IMR-90 (cell line): ENCODE results near the gene ABHD18. TPM values are rescaled to one million over a fixed set of nuclear protein-coding genes. Genes with fewer than 3 reads are reported as not detected.

Source experiments
- ATAC-seq: fragments of 200-7000 bp; cut with Tn5 transposase; 2 replicates; pipeline ENCODE4 v1.9.1; 2020; ENCODE audit warnings: low read depth, mild to moderate bottlenecking, moderate library complexity
- BruUV-seq: library from RNA; stranded (reverse); fragments of 400-500 nt; replicated peaks from 2 replicates; lab custom pipeline; 2021; lab: Mats Ljungman, UMichigan
- CTCF ChIA-PET: fragments of 300-600 bp; formaldehyde crosslinking; extraction: SDS; loops from one replicate; lab custom pipeline; 2021; ENCODE audit warnings: antibody characterized with exemption; lab: Yijun Ruan, JAX
- POLR2A ChIA-PET: fragments of 300-600 bp; sonication (Branson Sonifier 250); formaldehyde crosslinking; loops from one replicate; lab custom pipeline; 2022; ENCODE audit warnings: antibody characterized with exemption; ENCODE audit not compliant: unreplicated experiment; lab: Charles Lee
- DNase-seq: peaks from one replicate; pipeline ENCODE4 v3.0.0; 2013
- H2AFZ ChIP-seq: replicated peaks from 2 replicates; pipeline ENCODE3; 2013; ENCODE audit warnings: low read length, mild to moderate bottlenecking; ENCODE audit not compliant: poor library complexity
- H2AK5ac ChIP-seq: 2 replicates; pipeline ENCODE4 v1.6.1; 2013; ENCODE audit warnings: low read depth, low read length, inconsistent platforms
- H2AK9ac ChIP-seq: replicated peaks from 2 replicates; pipeline ENCODE3; 2013; ENCODE audit warnings: mild to moderate bottlenecking, low read depth, low read length, moderate library complexity; ENCODE audit not compliant: poor library complexity
- H2BK120ac ChIP-seq: 2 replicates; pipeline ENCODE4 v1.6.1; 2013; ENCODE audit warnings: low read depth, low read length, inconsistent platforms
- H2BK15ac ChIP-seq: 3 replicates; pipeline ENCODE4 v1.6.1; 2013; ENCODE audit warnings: low read depth, low read length, inconsistent platforms
- H2BK20ac ChIP-seq: 2 replicates; pipeline ENCODE4 v1.6.1; 2013; ENCODE audit warnings: low read depth, mild to moderate bottlenecking, inconsistent platforms, low read length, moderate library complexity
- H2BK5ac ChIP-seq: 2 replicates; pipeline ENCODE4 v1.6.1; 2013; ENCODE audit warnings: mild to moderate bottlenecking, low read depth, low read length, inconsistent platforms; ENCODE audit not compliant: poor library complexity, severe bottlenecking
- H3K14ac ChIP-seq: replicated peaks from 2 replicates; pipeline ENCODE4 v1.6.1; 2013; ENCODE audit warnings: low read depth, low read length, inconsistent platforms
- H3K18ac ChIP-seq: 2 replicates; pipeline ENCODE4 v1.6.1; 2013; ENCODE audit warnings: low read depth, low read length, control low read depth
- H3K23ac ChIP-seq: 2 replicates; pipeline ENCODE4 v1.6.1; 2013; ENCODE audit warnings: low read depth, low read length, inconsistent platforms
- H3K27ac ChIP-seq: 2 replicates; pipeline ENCODE4 v1.5.1; 2013; ENCODE audit warnings: mild to moderate bottlenecking, control low read depth, low read length; ENCODE audit not compliant: insufficient read depth
- H3K27me3 ChIP-seq: 2 replicates; pipeline ENCODE4 v1.6.1; 2013; ENCODE audit warnings: low read length; ENCODE audit not compliant: control insufficient read depth, insufficient read depth
- H3K36me3 ChIP-seq: 2 replicates; pipeline ENCODE4 v1.6.1; 2013; ENCODE audit warnings: low read length, mixed read lengths; ENCODE audit not compliant: control insufficient read depth, insufficient read depth
- H3K4ac ChIP-seq: 2 replicates; pipeline ENCODE4 v1.6.1; 2013; ENCODE audit warnings: low read depth, low read length, inconsistent platforms
- H3K4me1 ChIP-seq: 2 replicates; pipeline ENCODE4 v1.6.1; 2013; ENCODE audit warnings: low read length, mixed read lengths; ENCODE audit not compliant: control insufficient read depth, insufficient read depth
- H3K4me2 ChIP-seq: 2 replicates; pipeline ENCODE4 v1.6.1; 2013; ENCODE audit warnings: low read depth, mild to moderate bottlenecking, control low read depth, low read length, moderate library complexity
- H3K4me3 ChIP-seq: 2 replicates; pipeline ENCODE4 v1.5.1; 2013; ENCODE audit warnings: low read depth, mild to moderate bottlenecking, control low read depth, low read length, moderate library complexity; ENCODE audit not compliant: insufficient read depth
- H3K56ac ChIP-seq: 2 replicates; pipeline ENCODE4 v1.6.1; 2013; ENCODE audit warnings: low read length, inconsistent platforms; ENCODE audit not compliant: insufficient read depth; ENCODE audit errors: extremely low read depth
- H3K79me1 ChIP-seq, 2 experiments: 2 replicates each; pipeline ENCODE4 v1.6.1; 2013; ENCODE audit warnings: low read length in 2 of 2, inconsistent platforms in 1 of 2, low read depth in 1 of 2
- H3K9ac ChIP-seq: 2 replicates; pipeline ENCODE4 v1.6.1; 2013; ENCODE audit warnings: low read depth, low read length, control low read depth
- H3K9me1 ChIP-seq: 2 replicates; pipeline ENCODE4 v1.6.1; 2013; ENCODE audit warnings: low read length, inconsistent platforms; ENCODE audit not compliant: insufficient read depth
- H3K9me3 ChIP-seq: 2 replicates; pipeline ENCODE4 v1.6.1; 2013; ENCODE audit warnings: low read length; ENCODE audit not compliant: control insufficient read depth, insufficient read depth
- H4K20me1 ChIP-seq: 2 replicates; pipeline ENCODE4 v1.6.1; 2013; ENCODE audit warnings: low read length, inconsistent platforms; ENCODE audit not compliant: insufficient read depth
- H4K5ac ChIP-seq: 2 replicates; pipeline ENCODE4 v1.6.1; 2013; ENCODE audit warnings: mild to moderate bottlenecking, low read depth, low read length, control low read depth
- H4K8ac ChIP-seq, 2 experiments: 2 replicates each; pipeline ENCODE4 v1.6.1; 2013; ENCODE audit warnings: low read depth in 2 of 2, low read length in 2 of 2, control low read depth in 1 of 2, inconsistent platforms in 1 of 2
- H4K91ac ChIP-seq: 2 replicates; pipeline ENCODE4 v1.6.1; 2013; ENCODE audit warnings: low read depth, low read length, inconsistent platforms; ENCODE audit not compliant: insufficient read depth
- BHLHE40 ChIP-seq: fragments of 150-350 bp; IDR thresholded peaks from 2 replicates; pipeline ENCODE4 v1.6.1; 2016; ENCODE audit warnings: mild to moderate bottlenecking, low read depth, low read length
- CEBPB ChIP-seq: IDR thresholded peaks from 2 replicates; pipeline ENCODE4 v1.6.1; 2012; ENCODE audit warnings: low read depth, low read length, improper control_type of control experiment
- FOS ChIP-seq: fragments of 150-350 bp; IDR thresholded peaks from 2 replicates; pipeline ENCODE4 v1.6.1; 2016; ENCODE audit warnings: low read depth, low read length
- POLR2A ChIP-seq: IDR thresholded peaks from 2 replicates; pipeline ENCODE4 v1.6.1; 2012; ENCODE audit warnings: mild to moderate bottlenecking, low read depth, low read length
- WGBS, 2 experiments: methylation state at CpG; one replicate each; pipeline versions ENCODE4 v1.1.5 to v1.1.7; 2013; ENCODE audit warnings: missing lambda C conversion rate in 2 of 2; ENCODE audit not compliant: insufficient read length in 1 of 2; ENCODE audit errors: extremely low coverage in 2 of 2; 5-methylcytosine and 5-hydroxymethylcytosine counted together
- dilution Hi-C: fragments of 300-500 bp; cut with HindIII; formaldehyde crosslinking; loops from one replicate; pipeline ENCODE4 v1.14.3; 2018; ENCODE audit warnings: low sequenced_read_pairs; ENCODE audit not compliant: unreplicated experiment
- in situ Hi-C: fragments of 300-500 bp; cut with MboI; formaldehyde crosslinking; loops from 3 replicates; pipeline ENCODE4 v1.14.3; 2019; ENCODE audit warnings: low sequenced_read_pairs, inconsistent platforms, mixed read lengths
- intact Hi-C: fragments of 100-400 bp; cut with micrococcal nuclease; formaldehyde crosslinking; loops from 2 replicates; pipeline ENCODE4 v1.10.0; 2022
- polyA plus RNA-seq, 3 experiments: library from polyadenylated mRNA; depleted of rRNA; stranded (reverse); fragments of >200 nt; gene quantifications; 2 replicates each; pipeline ENCODE4 v1.2.3, GENCODE V29; 2012; ENCODE audit warnings: low replicate concordance in 1 of 3
- total RNA-seq: library from RNA; depleted of rRNA; stranded (reverse); fragments of >200 nt; gene quantifications from 2 replicates; pipeline ENCODE4 v1.2.3, GENCODE V29; 2012

ABHD18 gene
- total and polyA plus RNA-seq, 2 of the 4 experiments (the other 2 are of a cell fraction): 2.4 to 4.3 TPM

GRCh38 chr4:127975121-127975770, 10.0 kb downstream of the ABHD18 start:
- no CpG with 5 or more reads among the region's 2 CpGs for WGBS, 2 experiments
- H3K9ac ChIP-seq: no peak overlapping the region
- in situ Hi-C loops: no loop called here
- no peak overlapping the region for H2AFZ ChIP-seq
- H2BK15ac ChIP-seq: no peak overlapping the region
- BruUV-seq: no TSS peak
- H3K56ac ChIP-seq: no peak overlapping the region
- no peak overlapping the region for H3K14ac ChIP-seq
- DNase-seq (peak; percentile 82), ATAC-seq (peak; percentile 88)
- no peak overlapping the region for H2AK9ac ChIP-seq
- H3K4ac ChIP-seq: no peak overlapping the region
- no peak overlapping the region for H4K5ac ChIP-seq
- POLR2A ChIA-PET: no interaction called here
- intact Hi-C loops: no loop called here
- no peak overlapping the region for H2BK20ac ChIP-seq
- no peak overlapping the region for H4K91ac ChIP-seq
- no peak overlapping the region for H2BK120ac ChIP-seq
- no peak overlapping the region for H2AK5ac ChIP-seq
- H3K36me3 ChIP-seq: peaks cover 10% of the 10 kb centered on the region
- no peak overlapping the region for H3K27ac ChIP-seq
- no peaks in the 10 kb centered on the region; the same call in 1 of the 2 replicates for H4K20me1 ChIP-seq
- H3K79me1 ChIP-seq: peaks cover 18 to 32% of the 10 kb centered on the region in 2 experiments
- TF ChIP-seq BHLHE40 (peak; percentile 47), FOS (no peak), CEBPB (peak; percentile 96), POLR2A (no peak)
- no peaks in the 10 kb centered on the region for H3K4me1 ChIP-seq
- dilution Hi-C loops: no loop called here
- no peaks in the 10 kb centered on the region for H3K9me3 ChIP-seq
- H4K8ac ChIP-seq: no peak overlapping the region
- no peak overlapping the region for H3K23ac ChIP-seq
- H3K4me3 ChIP-seq: no peak overlapping the region
- H3K18ac ChIP-seq: no peak overlapping the region
- H3K9me1 ChIP-seq: 0 out of 2 replicates have a peak, but pooled peaks cover 3% of the 10 kb centered on the region
- peak overlapping the region; percentile 70 for H2BK5ac ChIP-seq
- CTCF ChIA-PET: no interaction called here
- no peak overlapping the region for H3K4me2 ChIP-seq
- no peaks in the 10 kb centered on the region for H3K27me3 ChIP-seq
